RWPE2 (cell line): ENCODE measurements around the gene RBM47.

Experiments used
- ATAC-seq: fragments of 200-7000 bp; cut with Tn5 transposase; 3 replicates; pipeline ENCODE4 v1.9.1; 2021; ENCODE audit warnings: low read depth
- DNase-seq: peaks from one replicate; pipeline ENCODE4 v3.0.0-alpha.2; 2020; ENCODE audit warnings: low spot score
- H3K27ac ChIP-seq: fragments of 450-650 bp; 2 replicates; pipeline ENCODE4 v1.5.1; 2017; ENCODE audit warnings: mild to moderate bottlenecking; ENCODE audit not compliant: poor library complexity, severe bottlenecking
- H3K27me3 ChIP-seq: fragments of 250-450 bp; sonication (Bioruptor Pico); 2 replicates; pipeline ENCODE4 v1.5.1; 2021; ENCODE audit warnings: mild to moderate bottlenecking, moderate library complexity; ENCODE audit not compliant: insufficient read depth, poor library complexity, severe bottlenecking
- H3K36me3 ChIP-seq: fragments of 250-450 bp; sonication (Bioruptor Pico); 2 replicates; pipeline ENCODE4 v1.5.1; 2020; ENCODE audit warnings: low read depth, mild to moderate bottlenecking, moderate library complexity
- H3K4me1 ChIP-seq: fragments of 250-450 bp; sonication (Bioruptor Pico); 2 replicates; pipeline ENCODE4 v1.5.1; 2021; ENCODE audit warnings: mild to moderate bottlenecking, moderate library complexity; ENCODE audit not compliant: insufficient read depth, poor library complexity, severe bottlenecking
- H3K4me3 ChIP-seq: fragments of 250-450 bp; sonication (Bioruptor Pico); 2 replicates; pipeline ENCODE4 v1.5.1; 2021; ENCODE audit warnings: mild to moderate bottlenecking, moderate library complexity; ENCODE audit not compliant: severe bottlenecking
- H3K9me3 ChIP-seq: fragments of 250-450 bp; sonication (Bioruptor Pico); 2 replicates; pipeline ENCODE4 v1.5.1; 2021; ENCODE audit warnings: mild to moderate bottlenecking, moderate library complexity; ENCODE audit not compliant: severe bottlenecking
- CTCF ChIP-seq: fragments of 450-650 bp; IDR thresholded peaks from one replicate; pipeline ENCODE4 v1.5.1; 2017; ENCODE audit warnings: mild to moderate bottlenecking, moderate library complexity; ENCODE audit not compliant: poor library complexity, severe bottlenecking

Gene RBM47

GRCh38 chr4:40577588-40578253 lies 51.9 kb downstream of the RBM47 start:
- Histone ChIP-seq H3K36me3 (no peaks in the 10 kb centered on the region), H3K27me3 (no peaks in the 10 kb centered on the region), H3K4me3 (no peak overlapping the region), H3K4me1 (peaks cover 22% of the 10 kb centered on the region), H3K9me3 (no peaks in the 10 kb centered on the region), H3K27ac (peak overlapping the region; percentile 72)
- no peak for ATAC-seq
- no peak for TF ChIP-seq CTCF
- DNase-seq = no peak

GRCh38 chr4:40576651-40577480 lies 52.8 kb downstream of the RBM47 start:
- ATAC-seq = peak; percentile 90
- no peaks in the 10 kb centered on the region for H3K9me3 ChIP-seq
- H3K4me1 ChIP-seq = peaks cover 22% of the 10 kb centered on the region
- no peak for DNase-seq
- H3K27me3 ChIP-seq = no peaks in the 10 kb centered on the region
- H3K36me3 ChIP-seq = no peaks in the 10 kb centered on the region
- H3K27ac ChIP-seq = peak overlapping the region; percentile 72
- no peak overlapping the region for H3K4me3 ChIP-seq
- TF ChIP-seq CTCF = no peak

- Histone ChIP-seq H3K9me3 (no peaks in the 10 kb centered on the region), H3K4me3 (no peak overlapping the region), H3K4me1 (peaks cover 27% of the 10 kb centered on the region), H3K27ac (peak overlapping the region; percentile 72), H3K36me3 (no peaks in the 10 kb centered on the region), H3K27me3 (no peaks in the 10 kb centered on the region)
- ATAC-seq (no peak), DNase-seq (no peak)
- no peak for TF ChIP-seq CTCF
These were observed 53.8 kb downstream of the RBM47 start for GRCh38 chr4:40575846-40576245.

DNA sequence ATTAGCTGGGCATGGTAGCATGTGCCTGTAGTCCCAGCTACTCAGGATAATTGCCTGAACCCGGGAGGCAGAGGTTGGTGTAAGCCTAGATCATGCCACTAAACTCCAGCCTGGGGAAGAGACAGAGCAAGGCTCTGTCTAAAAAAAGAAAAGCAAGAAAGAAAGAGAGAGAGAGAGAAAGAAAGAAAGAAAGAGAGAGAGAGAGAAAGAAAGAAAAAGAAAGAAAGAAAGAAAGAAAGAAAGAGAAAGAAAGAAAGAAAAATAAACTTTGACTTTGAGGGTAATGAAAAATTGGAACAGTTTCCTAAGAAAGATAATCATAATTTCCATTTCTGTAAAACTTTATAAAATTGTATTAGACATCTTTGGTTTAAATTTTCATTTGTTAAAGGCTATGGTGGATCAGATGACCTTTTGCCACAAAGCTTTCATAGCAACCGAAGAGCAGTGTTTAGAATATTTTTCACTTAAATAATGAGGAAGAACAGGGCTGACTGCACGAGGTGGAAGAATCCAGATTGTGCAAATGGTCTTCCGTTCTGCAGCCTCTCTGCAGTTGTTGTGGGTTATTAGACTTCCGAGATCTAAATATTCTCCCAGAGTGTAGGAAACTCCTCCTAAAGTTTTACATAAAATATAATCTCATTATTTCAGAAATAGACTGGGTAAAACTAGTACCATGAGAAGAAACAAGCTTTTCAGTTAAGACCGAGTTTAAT lies 55.9 kb downstream of the RBM47 start:
- TF ChIP-seq CTCF = no peak
- H3K9me3 ChIP-seq = no peaks in the 10 kb centered on the region
- no peak overlapping the region for H3K4me3 ChIP-seq
- no peak overlapping the region for H3K27ac ChIP-seq
- no peaks in the 10 kb centered on the region for H3K27me3 ChIP-seq
- DNase-seq (no peak), ATAC-seq (no peak)
- peaks cover 23% of the 10 kb centered on the region for H3K4me1 ChIP-seq
- no peaks in the 10 kb centered on the region for H3K36me3 ChIP-seq
